K562 (cell line): ENCODE measurements around the gene ATP5F1D. TPM values are rescaled to one million over a fixed set of nuclear protein-coding genes. Genes with fewer than 3 reads are reported as not detected.

Experiments used
- ETS2 ChIP-seq: IDR thresholded peaks from 2 replicates; pipeline ENCODE4 v1.6.1; 2016; ENCODE audit warnings: borderline replicate concordance, missing genetic modification characterization, mild to moderate bottlenecking, moderate library complexity, missing compliant biosample characterization; ENCODE audit not compliant: poor library complexity, severe bottlenecking
- EWSR1 ChIP-seq: fragments of 450-650 bp; IDR thresholded peaks from 2 replicates; pipeline ENCODE4 v1.6.1; 2018; ENCODE audit warnings: borderline replicate concordance, mild to moderate bottlenecking, low read depth, moderate library complexity; ENCODE audit not compliant: partially characterized antibody
- L3MBTL2 ChIP-seq: fragments of 450-650 bp; IDR thresholded peaks from 2 replicates; pipeline ENCODE4 v1.6.1; 2016; ENCODE audit warnings: mild to moderate bottlenecking, moderate library complexity
- NR3C1 ChIP-seq: sonication (generic); formaldehyde crosslinking; IDR thresholded peaks from 2 replicates; pipeline ENCODE4 v1.8.1; 2022; ENCODE audit warnings: missing genetic modification reagents
- POLR2A ChIP-seq: fragments of 450-650 bp; conservative IDR thresholded peaks from 2 replicates; pipeline ENCODE4 v1.6.1; 2016
- SAP30 ChIP-seq: fragments of 200-600 bp; sonication (generic); IDR thresholded peaks from 2 replicates; pipeline ENCODE4 v1.6.1; 2012; ENCODE audit warnings: borderline replicate concordance, low read depth, mild to moderate bottlenecking, moderate library complexity, low read length, control low read depth, inconsistent platforms; ENCODE audit not compliant: insufficient read depth, poor library complexity, severe bottlenecking
- ZFP1 ChIP-seq: fragments of 450-650 bp; formaldehyde crosslinking; IDR thresholded peaks from 2 replicates; pipeline ENCODE4 v1.4.0; 2020; ENCODE audit warnings: mild to moderate bottlenecking, mixed read lengths
- polyA plus RNA-seq, 8 experiments: library from polyadenylated mRNA; depleted of rRNA in 4 of 8; stranded (reverse) in 5 of 8; unstranded in 3 of 8; fragments of >200 nt; fragmentation: Nextera tagmentation in 2 of 8; fragmentation: Illumina TruSeq in 1 of 8; extraction: Ambion mirVana in 2 of 8; extraction: Trizol in 1 of 8; gene quantifications; 2 replicates each; pipeline versions ENCODE4 v1.2.1 to v1.2.3, GENCODE V29; 2011 to 2014; ENCODE audit warnings: inconsistent platforms in 1 of 8, missing spikeins in 1 of 8
- total RNA-seq, 7 experiments: library from RNA; depleted of rRNA in 6 of 7; stranded (reverse); fragments of >200 nt in 6 of 7; fragmentation: Illumina TruSeq in 2 of 7; extraction: Trizol in 2 of 7; gene quantifications; 2 replicates each; pipeline versions ENCODE4 v1.2.1 to v1.2.3, GENCODE V29; 2011 to 2021; ENCODE audit warnings: low replicate concordance in 1 of 7
- TF ChIP-seq, protein P1 (sequence below): fragments of 450-650 bp; IDR thresholded peaks from 2 replicates; pipeline ENCODE4 v1.6.1; 2017; ENCODE audit warnings: antibody characterized with exemption, mild to moderate bottlenecking
- TF ChIP-seq, protein P2 (sequence below): IDR thresholded peaks from 2 replicates; pipeline ENCODE4 v1.6.1; 2011; ENCODE audit warnings: borderline replicate concordance, low read depth, mild to moderate bottlenecking, moderate library complexity, low read length; ENCODE audit not compliant: insufficient read depth, poor library complexity, severe bottlenecking

ATP5F1D gene
- total and polyA plus RNA-seq, 9 of the 15 experiments (the other 6 are each of a cell fraction or from before 2014, with no cell fraction given) = 3.9 to 409 (median 36.8) TPM

DNA sequence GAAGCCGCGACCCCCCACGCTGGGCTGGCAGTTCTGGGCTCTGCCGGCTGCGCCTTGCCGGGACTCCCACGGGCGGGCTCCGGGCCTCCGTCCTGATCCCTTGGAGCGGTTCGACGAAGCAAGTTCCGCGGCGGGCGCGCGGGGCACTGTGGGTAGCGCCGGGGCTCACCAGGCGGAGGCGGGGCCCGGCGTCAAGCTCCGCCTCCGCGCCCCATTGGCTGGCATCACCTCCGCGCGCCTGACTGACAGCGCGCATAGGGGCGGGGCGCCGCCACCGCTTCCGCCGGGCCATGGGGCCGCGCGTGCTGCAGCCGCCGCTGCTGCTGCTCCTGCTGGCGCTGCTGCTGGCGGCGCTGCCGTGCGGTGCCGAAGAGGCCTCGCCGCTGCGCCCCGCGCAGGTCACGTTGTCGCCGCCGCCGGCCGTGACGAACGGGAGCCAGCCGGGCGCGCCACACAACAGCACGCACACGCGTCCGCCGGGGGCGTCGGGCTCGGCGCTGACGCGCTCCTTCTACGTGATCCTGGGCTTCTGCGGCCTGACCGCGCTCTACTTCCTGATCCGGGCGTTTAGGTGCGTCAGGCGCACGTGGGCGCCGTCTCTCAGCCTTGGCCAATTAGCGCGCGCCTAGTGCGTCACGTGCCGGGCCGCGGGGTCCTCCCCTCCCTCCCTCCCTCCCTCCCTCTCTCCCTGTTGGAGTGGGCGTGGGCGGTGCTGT lies 33.9 kb downstream of the ATP5F1D start, which contains the start of gene FAM174C (continued):
- TF ChIP-seq, protein P1, sequence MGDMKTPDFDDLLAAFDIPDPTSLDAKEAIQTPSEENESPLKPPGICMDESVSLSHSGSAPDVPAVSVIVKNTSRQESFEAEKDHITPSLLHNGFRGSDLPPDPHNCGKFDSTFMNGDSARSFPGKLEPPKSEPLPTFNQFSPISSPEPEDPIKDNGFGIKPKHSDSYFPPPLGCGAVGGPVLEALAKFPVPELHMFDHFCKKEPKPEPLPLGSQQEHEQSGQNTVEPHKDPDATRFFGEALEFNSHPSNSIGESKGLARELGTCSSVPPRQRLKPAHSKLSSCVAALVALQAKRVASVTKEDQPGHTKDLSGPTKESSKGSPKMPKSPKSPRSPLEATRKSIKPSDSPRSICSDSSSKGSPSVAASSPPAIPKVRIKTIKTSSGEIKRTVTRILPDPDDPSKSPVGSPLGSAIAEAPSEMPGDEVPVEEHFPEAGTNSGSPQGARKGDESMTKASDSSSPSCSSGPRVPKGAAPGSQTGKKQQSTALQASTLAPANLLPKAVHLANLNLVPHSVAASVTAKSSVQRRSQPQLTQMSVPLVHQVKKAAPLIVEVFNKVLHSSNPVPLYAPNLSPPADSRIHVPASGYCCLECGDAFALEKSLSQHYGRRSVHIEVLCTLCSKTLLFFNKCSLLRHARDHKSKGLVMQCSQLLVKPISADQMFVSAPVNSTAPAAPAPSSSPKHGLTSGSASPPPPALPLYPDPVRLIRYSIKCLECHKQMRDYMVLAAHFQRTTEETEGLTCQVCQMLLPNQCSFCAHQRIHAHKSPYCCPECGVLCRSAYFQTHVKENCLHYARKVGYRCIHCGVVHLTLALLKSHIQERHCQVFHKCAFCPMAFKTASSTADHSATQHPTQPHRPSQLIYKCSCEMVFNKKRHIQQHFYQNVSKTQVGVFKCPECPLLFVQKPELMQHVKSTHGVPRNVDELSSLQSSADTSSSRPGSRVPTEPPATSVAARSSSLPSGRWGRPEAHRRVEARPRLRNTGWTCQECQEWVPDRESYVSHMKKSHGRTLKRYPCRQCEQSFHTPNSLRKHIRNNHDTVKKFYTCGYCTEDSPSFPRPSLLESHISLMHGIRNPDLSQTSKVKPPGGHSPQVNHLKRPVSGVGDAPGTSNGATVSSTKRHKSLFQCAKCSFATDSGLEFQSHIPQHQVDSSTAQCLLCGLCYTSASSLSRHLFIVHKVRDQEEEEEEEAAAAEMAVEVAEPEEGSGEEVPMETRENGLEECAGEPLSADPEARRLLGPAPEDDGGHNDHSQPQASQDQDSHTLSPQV = peak; percentile 77
- peak; percentile 90 for TF ChIP-seq POLR2A
- TF ChIP-seq NR3C1 = peak; percentile 10; the same call in 1 of the 2 replicates
- no peak for TF ChIP-seq EWSR1
- TF ChIP-seq ZFP1 (CRISPR knock-in tag) = peak; percentile 59; the same call in 1 of the 2 replicates
- TF ChIP-seq ETS2 (tag) = peak; percentile 72
- TF ChIP-seq, protein P2, sequence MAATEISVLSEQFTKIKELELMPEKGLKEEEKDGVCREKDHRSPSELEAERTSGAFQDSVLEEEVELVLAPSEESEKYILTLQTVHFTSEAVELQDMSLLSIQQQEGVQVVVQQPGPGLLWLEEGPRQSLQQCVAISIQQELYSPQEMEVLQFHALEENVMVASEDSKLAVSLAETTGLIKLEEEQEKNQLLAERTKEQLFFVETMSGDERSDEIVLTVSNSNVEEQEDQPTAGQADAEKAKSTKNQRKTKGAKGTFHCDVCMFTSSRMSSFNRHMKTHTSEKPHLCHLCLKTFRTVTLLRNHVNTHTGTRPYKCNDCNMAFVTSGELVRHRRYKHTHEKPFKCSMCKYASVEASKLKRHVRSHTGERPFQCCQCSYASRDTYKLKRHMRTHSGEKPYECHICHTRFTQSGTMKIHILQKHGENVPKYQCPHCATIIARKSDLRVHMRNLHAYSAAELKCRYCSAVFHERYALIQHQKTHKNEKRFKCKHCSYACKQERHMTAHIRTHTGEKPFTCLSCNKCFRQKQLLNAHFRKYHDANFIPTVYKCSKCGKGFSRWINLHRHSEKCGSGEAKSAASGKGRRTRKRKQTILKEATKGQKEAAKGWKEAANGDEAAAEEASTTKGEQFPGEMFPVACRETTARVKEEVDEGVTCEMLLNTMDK = peak; percentile 49
- peak; percentile 86 for TF ChIP-seq L3MBTL2
- peak; percentile 97 for TF ChIP-seq SAP30
